Renal cortex interstitium (tissue), 11 donors: ENCODE measurements around the gene WNT11. TPM values are rescaled to one million over a fixed set of nuclear protein-coding genes. Genes with fewer than 3 reads are reported as not detected.

Experiments used
- DNase-seq, 11 donors: peaks; one replicate each; pipeline ENCODE4 v3.0.0-alpha.2; 2013; ENCODE audit warnings: low read depth in 9 of 11, low spot score in 4 of 11; ENCODE audit errors: extremely low read depth in 1 of 11
- polyA plus RNA-seq, 3 donors: library from polyadenylated mRNA; unstranded; fragments of 120-200 nt; gene quantifications; one replicate each; pipeline ENCODE4 v1.2.1, GENCODE V29; 2013; ENCODE audit not compliant: insufficient read length in 3 of 3

WNT11 gene
- polyA plus RNA-seq, 3 donors, result 9.5 to 20.4 (median 18.4) TPM

DNA sequence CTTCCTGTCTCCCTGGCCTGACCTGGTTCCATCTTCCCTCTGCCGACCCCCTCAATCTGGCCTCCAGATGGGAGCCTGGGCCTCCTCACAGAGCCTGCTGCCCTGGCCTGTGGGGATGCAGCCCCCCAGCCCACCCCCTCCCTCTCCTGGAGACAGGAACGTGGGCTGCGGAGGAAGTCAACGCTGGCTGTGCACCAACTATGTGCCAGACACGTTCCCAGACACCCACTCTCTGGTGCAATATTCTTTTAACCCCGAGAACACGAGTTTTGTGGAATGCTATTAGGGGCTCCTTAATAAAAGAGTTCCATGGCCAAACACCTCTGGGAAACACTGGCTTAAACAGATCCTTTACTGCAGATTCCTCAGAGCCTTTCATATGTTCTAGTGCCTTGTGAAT is 15.9 kb downstream of the WNT11 start:
- no peak for DNase-seq

DNA sequence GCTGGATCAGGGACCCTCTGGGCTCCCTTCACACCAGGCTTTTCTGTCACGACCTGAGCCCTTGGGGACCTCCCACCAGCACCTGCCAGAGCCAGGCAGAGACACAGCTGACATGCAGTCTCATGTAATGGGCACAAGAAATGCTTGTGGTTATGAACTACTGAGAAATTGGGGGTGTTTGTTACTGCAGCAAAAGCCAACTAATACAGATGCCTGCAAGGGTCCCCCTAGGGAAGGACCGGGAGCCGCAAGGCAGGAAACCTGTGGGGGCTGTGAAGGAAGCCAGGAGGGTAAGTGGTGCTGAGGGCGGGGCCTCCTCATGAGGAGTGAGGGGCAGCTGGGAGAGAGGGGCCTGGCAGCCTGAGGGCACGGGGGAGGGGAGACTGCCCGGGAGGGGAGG is 16.6 kb downstream of the WNT11 start:
- no peak for DNase-seq

DNA sequence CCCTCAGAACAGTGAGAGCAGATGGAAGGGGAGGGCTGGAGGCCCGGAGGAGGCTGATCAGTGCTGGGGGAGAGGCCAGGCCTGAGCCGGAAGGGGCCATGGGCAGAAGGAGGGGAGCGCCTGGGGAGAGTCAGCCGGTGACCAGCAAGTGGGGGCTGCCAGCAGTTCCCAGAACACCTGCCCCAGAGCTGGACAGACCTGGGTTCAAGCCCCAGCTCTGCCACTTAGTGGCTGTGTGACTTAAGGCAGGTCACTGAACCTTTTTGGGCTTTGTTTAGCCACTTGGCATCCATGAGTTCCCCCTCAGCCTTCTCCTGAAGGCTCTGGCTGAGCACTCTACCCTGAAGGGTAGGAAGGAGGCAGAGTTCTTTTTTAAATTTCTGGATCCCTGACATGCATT is 17.4 kb downstream of the WNT11 start:
- DNase-seq, result no peak

DNA sequence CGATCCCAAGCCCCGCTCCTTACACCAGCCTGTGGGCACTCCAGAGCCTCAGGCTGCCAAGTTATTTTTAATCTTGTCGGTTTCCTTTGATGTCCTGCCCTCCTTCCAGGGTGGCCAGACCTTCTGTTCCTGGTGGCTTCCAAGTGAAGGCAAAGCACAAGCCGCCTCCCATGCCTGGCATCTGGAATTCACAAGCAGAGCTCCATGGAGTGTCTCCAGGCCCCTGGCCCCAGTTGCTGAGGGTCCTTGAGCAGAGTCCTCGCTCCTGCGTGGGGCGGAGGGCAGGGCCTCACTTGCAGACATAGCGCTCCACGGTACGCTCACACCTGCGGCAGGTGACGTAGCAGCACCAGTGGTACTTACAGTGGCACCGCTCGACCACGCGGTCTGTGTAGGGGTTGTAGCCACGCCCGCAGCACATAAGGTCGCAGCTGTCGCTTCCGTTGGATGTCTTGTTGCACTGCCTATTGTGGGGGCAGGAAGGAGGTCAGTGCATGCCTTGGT is 19.5 kb downstream of the WNT11 start:
- DNase-seq, result no peak

DNA sequence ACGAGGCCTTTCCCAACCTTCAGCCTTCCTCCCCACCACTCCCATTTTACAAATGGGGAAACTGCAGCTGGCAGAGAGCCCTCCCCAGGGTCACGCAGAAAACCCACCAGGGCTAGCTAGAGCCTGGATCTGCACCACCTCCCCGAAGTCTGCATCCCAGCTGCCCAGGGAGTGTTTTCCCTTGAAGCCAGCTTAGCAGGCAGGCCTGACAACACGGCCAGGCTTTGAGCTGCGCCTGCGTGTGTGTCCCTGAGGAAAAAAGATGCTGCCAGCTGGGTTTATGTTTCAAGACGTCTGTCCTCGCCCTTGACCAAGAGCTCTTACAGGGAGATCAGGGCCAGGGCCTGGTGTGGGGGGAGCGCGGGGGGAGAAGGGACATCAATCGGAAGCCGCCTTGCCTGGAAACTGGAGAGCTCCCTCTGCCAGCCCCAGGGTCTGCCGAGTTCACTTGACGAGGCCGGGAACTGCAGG is 20.3 kb downstream of the WNT11 start:
- DNase-seq, result peak in 4 of 11 donors; percentile 65 to 78 (median 71)

DNA sequence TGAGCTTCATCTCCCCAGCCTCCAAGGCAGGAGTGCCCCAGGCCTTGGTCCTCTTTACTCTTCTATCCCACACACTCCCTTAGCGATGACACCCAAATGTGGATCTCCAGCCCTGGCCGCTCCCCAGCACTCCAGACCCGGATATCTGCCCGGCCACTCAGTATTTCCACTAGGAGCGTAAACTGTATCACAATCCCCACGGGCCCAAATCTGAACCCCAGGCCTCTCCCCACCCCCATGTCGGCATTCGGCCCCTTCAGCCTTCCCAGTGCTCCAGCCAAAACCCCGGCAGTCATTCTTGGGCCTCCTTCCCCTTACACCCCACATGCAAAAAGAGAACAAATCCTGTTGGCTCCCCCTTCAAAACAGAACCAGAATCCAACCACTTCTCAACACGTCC is 20.8 kb downstream of the WNT11 start:
- DNase-seq, result no peak

DNA sequence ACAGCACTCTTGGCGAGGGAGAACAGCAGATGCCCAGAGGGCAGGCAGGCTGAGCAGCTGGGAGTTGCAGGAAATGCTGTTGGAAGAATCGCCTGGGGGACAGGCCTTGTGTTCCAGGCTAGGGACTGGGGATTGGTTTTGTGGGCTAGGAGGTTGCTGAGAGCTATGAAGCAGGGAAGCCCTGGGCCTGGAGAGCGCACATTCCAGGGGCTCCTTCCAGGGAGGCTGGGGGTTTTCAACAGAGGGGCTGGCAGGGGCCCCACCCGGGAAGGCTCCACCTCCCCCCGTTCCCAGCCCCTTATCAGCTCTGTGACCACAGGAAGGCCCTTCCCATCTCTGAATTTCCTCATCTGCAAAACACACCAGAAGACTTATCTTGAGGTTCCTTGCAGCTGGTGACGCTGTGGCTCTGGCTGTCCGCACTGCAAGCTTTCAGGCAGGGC is 21.7 kb downstream of the WNT11 start:
- no peak for DNase-seq

DNA sequence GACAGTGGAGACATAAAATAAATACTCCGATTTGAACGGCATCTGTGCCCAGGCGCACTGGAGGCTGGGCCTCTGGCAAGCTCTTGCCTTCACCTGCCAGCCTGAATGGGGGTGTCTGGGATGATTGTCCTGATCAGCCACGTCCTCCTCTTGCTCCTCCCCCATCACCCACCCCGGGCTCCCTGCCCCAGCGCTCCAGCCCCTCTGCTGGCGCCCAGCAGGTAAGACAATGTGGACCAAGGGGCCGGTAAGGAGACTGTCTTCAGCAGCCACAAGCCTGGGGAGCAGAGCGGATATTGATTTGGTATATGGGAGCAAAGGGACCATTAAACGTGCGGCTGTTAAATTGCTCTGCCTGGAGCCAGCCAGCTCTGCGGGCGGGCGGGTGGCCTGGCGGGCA is 24.9 kb downstream of the WNT11 start:
- no peak for DNase-seq

DNA sequence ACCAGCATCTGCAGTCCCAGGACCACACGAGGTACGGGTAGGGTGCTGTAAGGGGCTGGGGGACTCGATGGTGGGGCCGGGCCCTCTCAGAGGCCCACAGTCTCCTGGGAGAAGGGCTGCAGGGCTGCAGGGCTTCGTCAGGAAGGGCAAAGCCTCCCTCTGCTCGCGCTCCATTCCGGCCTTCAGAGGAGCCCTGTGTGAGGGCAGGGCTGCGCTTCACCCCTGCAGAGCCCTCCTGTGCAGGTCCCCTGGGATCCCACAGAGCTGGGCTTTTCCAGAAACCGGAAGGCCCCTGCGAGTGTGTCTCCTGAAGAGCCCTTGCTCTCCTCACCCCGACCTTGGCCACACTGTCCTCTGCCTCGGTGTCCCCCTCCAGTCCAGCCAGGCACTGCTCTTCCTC is 27.2 kb downstream of the WNT11 start:
- DNase-seq, result no peak

DNA sequence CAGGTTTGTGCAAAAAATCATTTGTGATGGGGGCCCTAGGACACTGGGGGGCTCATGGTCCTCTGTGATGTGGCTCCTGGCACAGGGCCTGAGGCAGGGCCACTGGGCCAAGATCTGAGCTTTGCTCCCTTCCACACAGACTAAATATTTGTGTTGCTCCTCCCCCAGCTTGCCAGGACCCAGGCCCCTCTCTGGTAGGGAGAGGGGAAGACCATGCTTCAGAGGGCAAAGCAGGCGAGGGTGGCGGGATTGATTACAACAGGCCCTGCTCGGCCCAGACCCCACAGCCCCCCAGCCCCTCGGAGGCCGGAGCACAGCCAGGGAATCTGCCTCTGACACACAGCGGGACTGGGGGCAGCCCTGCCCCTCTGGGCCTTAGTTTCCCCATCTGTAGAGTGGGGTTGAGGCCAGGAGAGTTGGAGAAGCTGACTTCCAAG is 29.0 kb downstream of the WNT11 start:
- no peak for DNase-seq

DNA sequence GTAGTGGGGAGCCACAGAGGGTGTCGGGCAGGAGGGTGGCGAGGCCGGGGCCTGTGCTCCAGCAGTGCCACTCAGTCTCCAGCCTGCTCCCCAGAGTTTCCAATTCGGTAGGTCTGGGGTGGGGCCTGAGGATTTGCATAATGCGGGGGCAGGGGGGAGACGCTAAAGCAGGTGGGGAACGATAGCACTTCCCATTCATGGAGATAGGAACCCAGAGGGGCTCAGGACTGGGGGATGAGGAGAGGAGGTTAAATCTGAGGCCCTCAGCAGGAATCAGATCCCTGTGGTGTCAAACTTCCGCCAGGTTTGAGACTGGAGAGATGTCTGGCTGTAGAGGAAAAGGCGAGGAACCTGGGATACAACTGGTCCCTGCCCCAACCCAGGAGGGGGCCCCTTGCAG is 29.8 kb downstream of the WNT11 start:
- no peak for DNase-seq

DNA sequence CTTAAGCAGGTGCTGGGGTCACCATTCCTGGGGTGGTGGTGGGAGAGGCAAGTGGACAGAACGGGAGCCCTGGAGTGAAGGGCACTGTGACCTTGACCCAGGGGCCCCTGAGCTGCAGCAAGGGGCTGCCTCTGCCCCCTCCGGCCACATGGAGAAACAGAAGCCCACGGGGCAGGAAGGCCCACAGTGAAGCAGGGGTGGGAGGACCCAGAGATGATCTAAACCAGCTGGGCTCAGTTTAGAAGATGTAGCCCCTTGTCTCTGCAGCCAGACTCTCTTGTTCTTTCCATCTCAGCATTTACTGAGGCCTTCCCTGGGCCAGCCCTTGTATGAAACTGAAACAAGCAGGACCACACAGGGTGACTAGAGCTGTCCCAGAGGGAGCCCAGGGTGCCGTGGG is 30.5 kb downstream of the WNT11 start:
- peak in 2 of 11 donors; percentile 39 to 53 for DNase-seq

DNA sequence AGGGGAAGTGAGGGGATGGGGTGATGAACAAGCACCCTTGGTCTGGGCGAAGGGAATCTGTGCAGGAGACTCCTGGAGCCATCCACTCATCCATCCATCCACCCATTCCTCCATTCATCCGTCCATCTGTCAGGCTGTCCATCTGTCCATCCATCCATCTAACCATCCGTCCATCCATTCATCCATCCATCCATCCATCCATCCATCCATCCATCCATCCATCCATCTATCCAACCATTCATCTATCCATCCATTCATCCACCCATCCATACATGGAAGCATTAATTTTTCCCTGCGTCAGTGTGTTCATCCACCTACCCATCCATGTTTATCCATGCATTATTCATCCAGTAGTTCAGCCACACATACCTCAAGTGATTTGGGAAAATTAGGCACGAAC is 32.0 kb downstream of the WNT11 start:
- DNase-seq, result no peak

DNA sequence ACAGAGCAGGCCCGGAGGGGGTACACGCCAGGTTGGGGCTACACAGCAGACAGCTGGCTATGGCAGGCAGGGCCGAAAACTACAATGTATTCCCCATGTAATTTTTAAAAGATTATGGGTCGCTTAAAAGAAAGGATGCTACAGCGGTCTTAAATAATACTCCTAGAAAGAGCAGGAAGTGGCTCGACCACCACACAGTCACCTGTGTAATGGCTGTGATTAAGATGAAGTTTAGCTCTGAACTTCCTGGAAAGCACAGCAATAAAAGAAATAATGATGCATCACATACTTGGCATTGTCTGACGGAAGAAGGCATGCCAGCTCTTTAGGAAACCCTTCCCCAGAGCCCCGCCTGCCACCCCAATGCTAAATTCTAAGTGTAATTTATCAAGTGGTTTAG is 32.6 kb downstream of the WNT11 start:
- no peak for DNase-seq

DNA sequence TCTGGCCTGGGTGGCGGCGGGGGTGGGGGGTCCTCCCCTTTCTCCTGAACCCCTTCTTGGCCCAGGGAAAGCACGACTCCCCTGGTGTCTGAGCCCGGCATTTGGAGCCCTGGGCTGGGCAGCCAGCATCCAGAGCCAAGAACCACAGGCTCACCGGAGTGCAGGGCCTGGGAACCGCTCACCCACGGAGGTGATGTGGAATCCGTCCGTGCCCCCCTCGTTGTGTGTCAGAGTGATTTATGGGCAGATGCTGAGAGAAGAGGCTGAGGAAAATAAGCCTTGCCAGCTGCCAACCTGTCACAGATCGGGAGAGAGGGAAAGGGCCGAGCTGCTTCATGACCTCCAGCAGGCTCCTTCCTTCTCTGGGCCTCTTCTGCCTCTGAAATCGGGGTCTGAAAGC is 33.7 kb downstream of the WNT11 start:
- DNase-seq, result no peak

DNA sequence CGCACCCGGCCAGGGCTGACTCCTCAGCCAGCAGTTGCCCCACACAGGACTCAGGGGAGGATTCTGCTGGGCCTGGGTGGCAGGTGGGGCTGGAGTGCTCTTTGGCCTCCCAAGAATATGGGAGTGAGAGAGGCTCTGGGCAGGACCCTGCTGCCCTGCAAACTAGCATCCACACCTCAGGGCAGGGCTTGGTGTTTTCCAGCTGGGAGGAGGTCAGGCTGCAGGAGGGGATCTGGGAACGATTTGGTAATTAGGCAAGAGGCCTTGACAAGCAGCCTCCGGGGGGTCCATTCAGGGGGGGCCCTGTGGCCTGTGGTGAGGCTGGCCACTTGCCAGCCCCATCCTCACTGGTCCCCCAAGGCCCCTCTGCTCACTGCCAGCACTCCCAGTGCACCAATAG is 35.8 kb downstream of the WNT11 start:
- DNase-seq, result no peak

DNA sequence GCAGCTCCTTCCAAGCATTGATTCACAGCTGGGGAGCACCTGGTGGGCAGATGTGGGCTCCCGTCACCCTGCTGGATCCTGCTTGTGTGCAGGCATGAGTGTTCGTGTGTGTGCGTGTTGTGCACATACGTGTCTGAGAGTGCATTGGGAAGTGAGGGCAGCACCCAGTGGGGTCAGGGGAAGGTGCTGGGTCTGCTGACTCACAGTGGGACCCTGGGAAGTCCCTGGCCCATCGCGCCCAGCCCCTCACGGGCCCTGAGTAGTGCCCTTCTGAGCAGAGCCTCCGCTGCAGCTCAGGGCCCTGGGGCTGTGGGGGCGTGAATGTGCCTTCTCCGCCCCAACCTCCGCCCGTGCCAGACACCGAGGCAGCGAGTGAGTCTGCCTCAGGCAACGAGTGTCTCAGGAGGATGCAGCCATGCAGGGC is 36.8 kb downstream of the WNT11 start:
- no peak for DNase-seq

DNA sequence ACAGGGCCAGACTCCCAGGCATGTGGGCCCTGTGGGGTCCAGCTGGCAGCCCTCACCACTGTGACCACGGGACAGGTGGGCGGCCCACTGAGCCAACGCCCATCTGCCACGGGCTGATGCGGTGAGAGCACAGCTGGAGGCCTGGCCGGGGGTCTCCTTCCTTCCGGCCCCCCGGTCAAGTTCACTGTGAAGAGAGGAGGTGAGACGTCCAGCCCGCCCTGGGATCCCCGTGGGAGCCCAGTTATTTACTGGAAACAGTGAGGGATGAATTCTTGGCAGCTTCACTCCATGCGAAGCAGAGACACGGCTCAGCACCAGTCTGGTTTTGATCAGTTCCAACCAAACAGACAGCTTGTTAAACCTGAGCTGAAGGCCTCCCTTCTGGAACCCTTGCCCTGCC is 38.7 kb downstream of the WNT11 start:
- DNase-seq, result no peak

DNA sequence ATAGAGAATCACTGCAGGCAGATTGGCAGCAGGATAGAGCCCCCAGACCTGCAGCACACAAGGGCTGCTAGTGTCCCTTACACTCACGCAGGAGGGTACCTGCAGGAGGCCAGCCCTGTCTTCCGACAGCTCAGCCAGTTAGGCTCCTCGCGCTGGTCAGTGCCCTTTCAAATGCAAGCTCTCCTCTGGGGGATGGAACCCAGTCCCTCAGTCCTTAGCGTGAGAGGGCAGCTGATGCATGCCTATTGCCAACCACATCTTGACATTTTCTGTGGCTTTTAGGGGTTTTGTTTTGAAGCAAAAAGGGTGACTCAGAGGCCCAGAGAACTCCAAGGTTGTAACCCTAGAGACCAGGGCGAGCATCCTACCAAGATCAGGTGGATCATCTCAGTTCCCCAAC is 40.0 kb downstream of the WNT11 start:
- DNase-seq, result no peak

DNA sequence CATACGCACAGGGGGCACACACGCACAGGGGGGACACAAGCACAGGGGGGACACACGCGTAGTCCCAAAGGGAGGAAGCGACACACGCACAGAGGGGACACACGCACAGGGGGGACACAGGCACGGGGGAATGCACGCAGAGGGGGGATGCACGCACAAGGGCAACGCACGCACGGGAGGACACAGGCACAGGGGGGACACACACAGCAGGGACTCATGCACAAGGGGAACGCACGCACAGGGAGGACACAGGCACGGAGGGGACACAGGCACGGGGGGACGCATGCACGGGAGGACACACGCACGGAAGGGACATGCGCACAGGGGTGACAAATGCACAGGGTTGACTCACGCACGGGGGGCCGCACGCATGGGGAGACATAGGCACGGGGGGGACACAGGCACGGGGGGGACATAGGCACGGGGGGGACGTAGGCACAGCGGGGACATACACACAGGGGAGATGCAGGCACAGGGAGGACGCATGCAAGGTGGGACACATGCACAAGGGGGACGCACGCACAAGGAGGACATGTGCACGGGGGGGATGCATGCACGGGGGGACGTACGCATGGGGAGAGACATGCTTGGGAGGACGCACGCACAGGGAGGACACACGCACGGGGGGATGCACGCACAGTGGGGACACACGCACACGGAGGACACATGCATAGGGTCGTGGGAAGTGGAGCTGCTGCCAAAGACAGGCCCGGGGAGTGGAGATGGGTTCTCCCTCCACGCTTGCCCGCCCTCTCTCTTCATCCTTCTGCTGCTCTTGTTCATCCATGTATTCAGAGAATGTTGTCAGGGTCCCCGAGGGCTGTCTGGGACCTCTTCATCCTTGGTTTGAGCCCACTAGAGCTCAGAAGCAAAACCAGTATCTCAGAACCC is 41.2 kb downstream of the WNT11 start:
- DNase-seq, result no peak

DNA sequence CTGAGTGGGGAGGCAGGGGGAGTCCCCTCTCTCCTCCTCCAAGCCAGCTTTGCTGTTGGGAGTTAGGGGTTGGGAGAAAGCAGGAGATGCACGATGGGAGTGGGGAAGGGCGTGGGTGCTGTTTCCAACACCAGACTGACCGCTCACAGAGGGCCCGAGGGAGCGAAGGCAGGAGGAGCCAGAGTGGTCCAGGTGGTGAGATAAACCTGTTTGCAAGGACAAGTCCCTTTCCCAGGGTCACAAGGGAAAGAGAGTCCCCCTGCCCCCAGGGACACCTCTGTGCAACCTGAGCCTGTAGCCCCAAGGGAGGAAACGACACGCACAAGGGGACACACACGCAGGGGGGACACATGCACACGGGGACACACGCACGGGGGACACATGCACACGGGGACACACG is 42.2 kb downstream of the WNT11 start:
- no peak for DNase-seq
